GM18511 (cell line): ENCODE measurements around the gene SIGLEC12.
"Not testable (repeated sequence)": the region's sequence is repeated elsewhere in the genome, so short reads cannot be mapped to it uniquely, and the experiment has no call there.

ENCODE experiments used
- ATAC-seq: cut with Tn5 transposase; IDR thresholded peaks from one replicate; pipeline ENCODE4 v1.9.1; 2021; ENCODE audit warnings: mild to moderate bottlenecking, moderate library complexity; ENCODE audit not compliant: unreplicated experiment

The SIGLEC12 gene

GRCh38 chr19:51524666-51525264, 23.2 kb upstream of the SIGLEC12 start:
- no peak for ATAC-seq

- ATAC-seq, result no peak
Observed at GRCh38 chr19:51521781-51522180, 20.2 kb upstream of the SIGLEC12 start.

GRCh38 chr19:51521357-51521756, 19.8 kb upstream of the SIGLEC12 start:
- ATAC-seq, result no peak

- no peak for ATAC-seq
Observed at GRCh38 chr19:51520728-51521127, 19.1 kb upstream of the SIGLEC12 start.

- ATAC-seq, result no peak
Observed at GRCh38 chr19:51514866-51515481, 13.4 kb upstream of the SIGLEC12 start.

- ATAC-seq, result no peak
Observed at GRCh38 chr19:51513968-51514367, 12.4 kb upstream of the SIGLEC12 start.

GRCh38 chr19:51511353-51511752, 9.8 kb upstream of the SIGLEC12 start:
- ATAC-seq, result no peak

GRCh38 chr19:51509823-51510660, 8.4 kb upstream of the SIGLEC12 start:
- ATAC-seq, result no peak

- no peak for ATAC-seq
Observed at GRCh38 chr19:51508059-51508733, 6.6 kb upstream of the SIGLEC12 start.

- no peak for ATAC-seq
Observed at GRCh38 chr19:51507640-51508058, 6.0 kb upstream of the SIGLEC12 start.

GRCh38 chr19:51507192-51507591, 5.6 kb upstream of the SIGLEC12 start:
- no peak for ATAC-seq

- no peak for ATAC-seq
Observed at GRCh38 chr19:51505904-51506303, 4.3 kb upstream of the SIGLEC12 start.

GRCh38 chr19:51503896-51504295, 2.3 kb upstream of the SIGLEC12 start:
- ATAC-seq, result no peak

GRCh38 chr19:51503286-51503817, 1.8 kb upstream of the SIGLEC12 start:
- ATAC-seq, result no peak

- ATAC-seq, result not testable (repeated sequence)
Observed at GRCh38 chr19:51500931-51501330, 669 bp downstream of the SIGLEC12 start.

GRCh38 chr19:51497666-51498065, 3.9 kb downstream of the SIGLEC12 start:
- no peak for ATAC-seq

GRCh38 chr19:51493776-51494175, 7.8 kb downstream of the SIGLEC12 start:
- no peak for ATAC-seq

- ATAC-seq, result no peak
Observed at GRCh38 chr19:51491586-51491985, 10.0 kb downstream of the SIGLEC12 start.

- no peak for ATAC-seq
Observed at GRCh38 chr19:51490676-51491075, 10.9 kb downstream of the SIGLEC12 start.

- no peak for ATAC-seq
Observed at GRCh38 chr19:51489113-51489512, 12.5 kb downstream of the SIGLEC12 start.

GRCh38 chr19:51488491-51488890, 13.1 kb downstream of the SIGLEC12 start:
- no peak for ATAC-seq
